OCI-LY3 (cell line): Measurements from ENCODE around the gene ABLIM3.

Experiments used
- H2AFZ ChIP-seq: fragments of 200-600, 300-600 bp; shearing (Covaris generic); 2 replicates; pipeline ENCODE4 v1.6.0; 2014; ENCODE audit warnings: antibody characterized with exemption, low read depth, low read length
- H3K27ac ChIP-seq: fragments of 200-600, 300-600 bp; sonication (generic); 2 replicates; pipeline ENCODE4 v1.5.1; 2014; ENCODE audit warnings: mild to moderate bottlenecking, low read length, moderate library complexity, mixed read lengths
- H3K27me3 ChIP-seq: fragments of 200-600, 300-600 bp; sonication (generic); 2 replicates; pipeline ENCODE4 v1.6.1; 2014; ENCODE audit warnings: low read depth, low read length, mixed read lengths
- H3K36me3 ChIP-seq: fragments of 200-600, 300-600 bp; sonication (generic); replicated peaks from 2 replicates; pipeline ENCODE3; 2014; ENCODE audit warnings: low read depth, low read length, mixed read lengths
- H3K4me1 ChIP-seq: fragments of 300-600, 200-600 bp; sonication (generic); 2 replicates; pipeline ENCODE4 v1.6.1; 2014; ENCODE audit warnings: low read length, mixed read lengths
- H3K4me2 ChIP-seq: fragments of 200-600, 300-600 bp; sonication (generic); 2 replicates; pipeline ENCODE4 v1.6.1; 2014; ENCODE audit warnings: low read length, mixed read lengths
- H3K4me3 ChIP-seq: fragments of 300-600, 200-600 bp; sonication (generic); 2 replicates; pipeline ENCODE4 v1.5.1; 2014; ENCODE audit warnings: antibody characterized with exemption, mild to moderate bottlenecking, low read length, moderate library complexity
- H3K79me2 ChIP-seq: fragments of 300-600, 200-600 bp; shearing (Covaris generic); 2 replicates; pipeline ENCODE4 v1.6.1; 2014; ENCODE audit warnings: mild to moderate bottlenecking, low read length, mixed read lengths
- H3K9ac ChIP-seq: fragments of 300-600, 200-600 bp; shearing (Covaris generic); 2 replicates; pipeline ENCODE4 v1.6.0; 2014; ENCODE audit warnings: mild to moderate bottlenecking, low read length, moderate library complexity
- H3K9me3 ChIP-seq: fragments of 200-600, 300-600 bp; shearing (Covaris generic); 2 replicates; pipeline ENCODE4 v1.6.1; 2014; ENCODE audit warnings: low read length, mixed read lengths; ENCODE audit not compliant: insufficient read depth
- H4K20me1 ChIP-seq: fragments of 200-600, 300-600 bp; sonication (generic); 2 replicates; pipeline ENCODE4 v1.6.1; 2016; ENCODE audit warnings: low read length, mixed read lengths; ENCODE audit not compliant: insufficient read depth
- CTCF ChIP-seq: fragments of 200-600, 300-600 bp; sonication (generic); IDR thresholded peaks from 2 replicates; pipeline ENCODE4 v1.5.1; 2014; ENCODE audit warnings: antibody characterized with exemption, low read length, low read depth
- EZH2phosphoT487 ChIP-seq: fragments of 200-600 bp; shearing (Covaris generic); IDR thresholded peaks from 2 replicates; pipeline ENCODE4 v1.6.1; 2018; ENCODE audit warnings: antibody characterized with exemption, mixed run types, low read depth

The ABLIM3 gene

GRCh38 chr5:149239917-149240316 is 98.6 kb downstream of the ABLIM3 start:
- no peak overlapping the region for H2AFZ ChIP-seq
- H3K4me3 ChIP-seq: no peak overlapping the region
- no peak overlapping the region for H3K4me2 ChIP-seq
- TF ChIP-seq CTCF (no peak), EZH2phosphoT487 (no peak)
- no peaks in the 10 kb centered on the region for H3K79me2 ChIP-seq
- H3K27me3 ChIP-seq: peaks cover 15% of the 10 kb centered on the region; the same call in 1 of the 2 replicates
- no peaks in the 10 kb centered on the region for H3K36me3 ChIP-seq
- H3K9ac ChIP-seq: no peak overlapping the region
- no peak overlapping the region for H3K27ac ChIP-seq
- no peaks in the 10 kb centered on the region for H4K20me1 ChIP-seq
- no peaks in the 10 kb centered on the region for H3K4me1 ChIP-seq
- H3K9me3 ChIP-seq: no peaks in the 10 kb centered on the region

DNA sequence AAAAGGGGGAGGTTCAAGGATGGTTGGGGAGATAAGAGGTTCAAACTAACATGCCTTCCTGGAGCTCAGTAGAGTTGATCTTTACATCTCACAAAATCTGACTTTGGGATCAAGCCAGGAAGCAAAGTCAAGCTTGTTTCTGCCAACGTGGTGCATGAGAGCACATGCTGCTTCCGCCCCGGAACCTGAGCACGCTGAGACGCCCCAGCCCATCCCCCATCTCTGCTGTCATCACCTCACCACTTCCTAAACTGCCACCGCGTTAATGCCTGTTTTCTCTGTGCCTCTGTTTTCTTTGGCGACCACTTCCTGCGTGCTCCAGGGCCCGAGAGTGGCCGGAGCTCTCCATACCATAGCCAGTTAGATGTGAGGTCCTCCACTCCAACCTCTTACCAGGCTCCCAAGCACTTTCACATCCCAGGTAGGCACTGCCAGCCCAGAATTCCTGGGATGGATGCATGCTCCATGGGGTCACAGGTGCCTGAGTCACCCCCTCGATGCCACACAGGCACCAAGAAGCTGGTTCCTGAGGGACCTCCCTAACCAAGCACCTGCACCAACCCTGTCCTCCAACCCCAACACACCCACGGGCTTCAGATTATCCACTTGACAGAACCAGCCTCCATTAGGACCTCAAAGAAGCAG is 99.2 kb downstream of the ABLIM3 start:
- no peaks in the 10 kb centered on the region for H4K20me1 ChIP-seq
- H3K9ac ChIP-seq: no peak overlapping the region
- H3K36me3 ChIP-seq: no peaks in the 10 kb centered on the region
- no peak overlapping the region for H3K4me2 ChIP-seq
- H3K4me1 ChIP-seq: no peaks in the 10 kb centered on the region
- no peaks in the 10 kb centered on the region for H3K9me3 ChIP-seq
- peaks cover 11% of the 10 kb centered on the region; the same call in 1 of the 2 replicates for H3K27me3 ChIP-seq
- H3K79me2 ChIP-seq: no peaks in the 10 kb centered on the region
- no peak overlapping the region for H3K27ac ChIP-seq
- TF ChIP-seq CTCF (no peak), EZH2phosphoT487 (no peak)
- no peak overlapping the region for H3K4me3 ChIP-seq
- no peak overlapping the region for H2AFZ ChIP-seq

GRCh38 chr5:149242339-149242738 is 101.0 kb downstream of the ABLIM3 start:
- no peak for TF ChIP-seq EZH2phosphoT487
- no peak for TF ChIP-seq CTCF
- no peak overlapping the region for H2AFZ ChIP-seq
- no peaks in the 10 kb centered on the region for H3K4me1 ChIP-seq
- no peak overlapping the region for H3K4me3 ChIP-seq
- peaks cover 18% of the 10 kb centered on the region for H3K27me3 ChIP-seq
- no peak overlapping the region for H3K9ac ChIP-seq
- no peak overlapping the region for H3K4me2 ChIP-seq
- H3K79me2 ChIP-seq: no peaks in the 10 kb centered on the region
- no peaks in the 10 kb centered on the region for H4K20me1 ChIP-seq
- no peaks in the 10 kb centered on the region for H3K36me3 ChIP-seq
- no peak overlapping the region for H3K27ac ChIP-seq
- H3K9me3 ChIP-seq: no peaks in the 10 kb centered on the region

DNA sequence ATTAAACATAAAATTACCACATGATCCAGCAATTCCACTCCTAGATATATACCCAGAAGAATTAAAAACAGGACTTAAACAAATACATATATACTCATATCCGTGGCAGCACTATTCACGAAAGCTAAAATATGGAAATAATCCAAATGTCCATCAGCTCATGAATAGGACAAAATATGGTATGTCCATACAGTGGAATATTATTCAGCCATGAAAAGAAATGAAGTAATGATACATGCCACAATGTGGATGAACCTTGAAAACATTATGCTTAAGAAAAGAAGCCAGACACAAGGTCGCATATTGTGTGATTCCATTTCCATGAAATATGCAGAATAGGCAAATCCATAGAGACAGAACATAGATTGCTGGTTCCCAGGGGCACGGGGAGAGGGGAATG is 105.6 kb downstream of the ABLIM3 start:
- no peak for TF ChIP-seq EZH2phosphoT487
- TF ChIP-seq CTCF: no peak
- H3K9me3 ChIP-seq: no peaks in the 10 kb centered on the region
- peaks cover 14% of the 10 kb centered on the region for H3K27me3 ChIP-seq
- no peaks in the 10 kb centered on the region for H3K4me1 ChIP-seq
- H3K4me2 ChIP-seq: no peak overlapping the region
- H3K36me3 ChIP-seq: no peaks in the 10 kb centered on the region
- H3K27ac ChIP-seq: no peak overlapping the region
- no peak overlapping the region for H3K4me3 ChIP-seq
- H3K79me2 ChIP-seq: no peaks in the 10 kb centered on the region
- no peak overlapping the region for H2AFZ ChIP-seq
- H4K20me1 ChIP-seq: no peaks in the 10 kb centered on the region
- H3K9ac ChIP-seq: no peak overlapping the region
